ENCODE data around the gene AICDA.

DNA sequence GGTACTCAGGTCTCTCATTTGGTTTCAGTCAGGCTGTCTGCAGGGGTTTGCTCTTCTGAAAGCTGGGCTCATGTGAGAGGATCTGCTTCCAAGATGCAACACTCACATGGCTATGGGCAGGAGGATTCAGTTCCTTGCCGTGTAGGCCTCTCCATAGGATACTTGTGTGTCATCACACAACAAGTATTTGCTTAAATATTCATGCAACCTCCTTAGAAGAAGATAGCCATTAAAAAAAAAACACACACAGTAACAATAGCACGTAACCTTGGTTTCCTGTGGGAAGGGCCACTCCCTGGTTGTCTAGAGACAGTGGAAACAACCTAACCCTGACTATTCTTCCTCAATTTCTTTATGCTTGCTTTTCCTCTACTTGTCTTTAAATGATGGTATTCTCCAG lies 40.2 kb downstream of the AICDA start:
- TF ChIP-seq POLR2A (IDR thresholded peaks at IDR 0.05; ENCODE audit: insufficient read depth in 1 of 2, low read depth in 2 of 2, low read length in 2 of 2) (no peak), SETDB1 (CRISPR knock-in tag; IDR thresholded peaks at IDR 0.05; ENCODE audit: borderline replicate concordance) (no peak), BHLHE40 (IDR thresholded peaks at IDR 0.05; ENCODE audit: low read length) (no peak), GTF2F1 (IDR thresholded peaks at IDR 0.05; ENCODE audit: low read length) (no peak), FOXM1 (CRISPR knock-in tag; IDR thresholded peaks at IDR 0.05) (no peak)
- TF ChIP-seq, protein P1, sequence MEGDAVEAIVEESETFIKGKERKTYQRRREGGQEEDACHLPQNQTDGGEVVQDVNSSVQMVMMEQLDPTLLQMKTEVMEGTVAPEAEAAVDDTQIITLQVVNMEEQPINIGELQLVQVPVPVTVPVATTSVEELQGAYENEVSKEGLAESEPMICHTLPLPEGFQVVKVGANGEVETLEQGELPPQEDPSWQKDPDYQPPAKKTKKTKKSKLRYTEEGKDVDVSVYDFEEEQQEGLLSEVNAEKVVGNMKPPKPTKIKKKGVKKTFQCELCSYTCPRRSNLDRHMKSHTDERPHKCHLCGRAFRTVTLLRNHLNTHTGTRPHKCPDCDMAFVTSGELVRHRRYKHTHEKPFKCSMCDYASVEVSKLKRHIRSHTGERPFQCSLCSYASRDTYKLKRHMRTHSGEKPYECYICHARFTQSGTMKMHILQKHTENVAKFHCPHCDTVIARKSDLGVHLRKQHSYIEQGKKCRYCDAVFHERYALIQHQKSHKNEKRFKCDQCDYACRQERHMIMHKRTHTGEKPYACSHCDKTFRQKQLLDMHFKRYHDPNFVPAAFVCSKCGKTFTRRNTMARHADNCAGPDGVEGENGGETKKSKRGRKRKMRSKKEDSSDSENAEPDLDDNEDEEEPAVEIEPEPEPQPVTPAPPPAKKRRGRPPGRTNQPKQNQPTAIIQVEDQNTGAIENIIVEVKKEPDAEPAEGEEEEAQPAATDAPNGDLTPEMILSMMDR (CRISPR knock-in tag; IDR thresholded peaks at IDR 0.05), result no peak
